HG03354 (cell line): ENCODE measurements around the gene RECK.
A peak's percentile ranks its signal among the peaks of the same experiment; 100 is the strongest.
"Not testable (repeated sequence)": the region's sequence is repeated elsewhere in the genome, so short reads cannot be mapped to it uniquely, and the experiment has no call there.

Experiments
- ATAC-seq: cut with Tn5 transposase; IDR thresholded peaks from one replicate; pipeline ENCODE4 v1.9.1; 2021; ENCODE audit warnings: mild to moderate bottlenecking; ENCODE audit not compliant: unreplicated experiment, poor library complexity, severe bottlenecking

Gene RECK

DNA sequence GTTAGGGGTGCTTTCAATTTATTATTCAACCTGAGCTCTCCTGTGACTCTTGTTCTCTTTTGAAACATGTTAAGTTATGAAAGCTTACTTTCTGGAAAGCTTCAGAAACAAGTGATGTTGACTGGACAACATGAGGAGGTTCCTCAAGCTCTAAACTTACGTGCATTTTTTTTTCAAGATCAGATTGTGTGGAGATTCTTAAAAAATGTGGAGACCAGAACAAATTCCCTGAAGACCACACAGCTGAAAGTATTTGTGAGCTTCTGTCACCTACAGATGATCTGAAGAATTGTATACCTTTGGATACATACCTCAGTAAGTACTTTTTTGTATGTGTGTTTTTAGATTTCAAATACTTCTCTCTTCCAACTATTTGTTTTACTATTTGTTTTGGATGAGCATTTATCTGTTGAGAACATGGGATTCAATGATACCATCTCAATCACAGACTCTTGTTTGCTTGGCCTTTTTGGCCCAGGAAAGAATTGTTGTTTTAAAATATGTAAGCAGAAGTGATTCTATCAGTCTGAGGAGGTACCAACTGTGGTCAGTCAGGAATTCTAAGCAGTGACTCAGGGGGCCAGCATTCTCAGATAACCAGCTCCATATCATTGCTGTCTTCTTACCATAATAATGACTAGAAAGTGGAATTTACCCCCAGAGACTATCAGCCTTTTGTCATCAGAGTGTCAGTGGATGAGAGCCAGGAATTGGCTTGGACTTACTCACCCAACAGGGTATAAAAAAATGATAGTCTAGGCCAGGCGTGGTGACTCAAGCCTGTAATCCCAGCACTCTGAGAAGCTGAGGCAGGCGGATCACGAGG is 65.4 kb downstream of the RECK start:
- no peak for ATAC-seq

DNA sequence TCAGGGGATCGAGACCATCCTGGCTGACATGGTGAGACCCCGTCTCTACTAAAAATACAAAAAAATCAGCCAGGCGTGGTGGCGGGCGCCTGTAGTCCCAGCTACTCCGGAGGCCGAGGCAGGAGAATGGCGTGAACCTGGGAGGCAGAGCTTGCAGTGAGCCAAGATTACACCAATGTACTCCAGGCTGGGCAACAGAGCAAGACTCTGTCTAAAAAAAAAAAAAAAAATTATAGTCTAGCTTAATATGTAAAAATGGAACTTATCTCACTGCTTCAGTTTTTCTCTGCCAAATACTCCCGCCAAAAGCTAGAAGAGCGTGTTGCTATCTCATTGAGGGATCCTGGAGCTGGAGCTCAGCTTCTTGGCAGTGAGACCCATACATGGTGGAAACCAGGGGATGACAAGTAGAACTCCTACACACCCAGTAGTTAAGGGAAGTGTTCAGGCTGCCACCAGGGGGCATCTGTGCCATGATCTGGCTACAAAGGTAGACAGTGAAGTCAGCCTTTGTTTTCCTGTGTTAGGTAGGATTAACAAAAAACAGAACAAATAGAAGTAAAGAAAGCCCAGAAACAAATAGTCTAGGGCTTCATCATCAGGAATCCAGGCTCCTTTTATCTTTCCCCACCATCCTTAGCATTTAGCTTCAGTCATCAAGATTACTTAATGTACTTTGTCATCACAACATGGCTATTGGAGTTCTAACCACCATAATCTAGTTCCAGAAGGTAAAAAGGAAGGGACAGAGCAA is 66.2 kb downstream of the RECK start:
- ATAC-seq = peak; percentile 77

DNA sequence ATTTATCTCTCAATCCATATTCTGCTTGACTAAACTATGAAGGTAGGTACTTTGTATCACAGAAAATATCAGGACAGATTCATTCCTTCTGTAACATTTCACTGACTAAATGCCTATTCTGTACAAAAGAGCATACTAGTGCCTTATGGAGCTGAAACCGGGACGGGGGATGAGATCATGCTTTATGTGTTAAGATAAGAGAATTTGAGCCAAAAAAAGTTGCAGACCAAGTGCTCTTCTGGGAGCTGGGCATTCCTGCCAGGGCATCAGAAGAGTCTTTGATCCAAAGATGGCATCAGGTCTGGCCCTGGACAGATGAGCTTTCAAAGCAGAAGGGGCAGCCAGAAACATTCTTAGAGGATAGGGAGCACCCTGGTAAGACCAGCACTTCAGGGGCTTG is 72.4 kb downstream of the RECK start:
- no peak for ATAC-seq

DNA sequence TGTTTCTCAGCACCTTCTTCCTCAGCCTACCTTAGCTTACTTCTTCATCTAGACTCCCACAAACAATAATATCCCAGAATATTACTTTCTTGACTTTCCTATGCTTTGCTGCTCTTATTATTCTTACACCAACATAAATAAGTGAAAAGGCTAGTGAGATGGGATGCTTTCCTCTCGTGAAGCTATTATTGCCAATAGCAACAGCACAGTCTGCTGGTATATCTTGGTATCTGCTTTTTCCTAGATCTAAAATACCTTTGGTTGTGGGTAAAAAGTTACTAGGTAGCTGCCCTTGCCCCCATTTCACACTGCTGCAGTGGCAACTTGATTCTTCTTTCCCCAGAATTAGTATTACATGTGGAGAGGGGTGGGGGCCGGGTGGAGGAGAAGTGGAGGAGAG is 73.7 kb downstream of the RECK start:
- no peak for ATAC-seq

DNA sequence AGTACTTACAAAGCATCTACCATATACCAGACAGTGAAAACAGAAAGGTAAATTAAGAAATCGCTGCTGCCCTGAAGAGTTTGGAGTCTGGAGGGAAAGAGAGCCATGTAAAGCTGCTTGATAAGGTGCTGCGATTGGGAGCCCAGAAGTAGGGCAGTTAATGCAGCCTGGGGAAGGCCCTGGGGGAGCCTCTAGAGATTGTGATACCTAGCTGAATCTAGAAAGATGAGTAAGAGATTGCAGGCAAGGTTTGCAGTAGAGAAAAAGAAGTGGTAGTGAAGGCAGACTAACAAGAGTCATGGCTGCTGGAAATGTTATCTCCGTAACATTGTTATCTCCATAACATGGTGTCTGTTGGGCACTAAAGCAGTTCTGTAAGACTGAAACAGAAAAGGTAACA is 75.8 kb downstream of the RECK start:
- ATAC-seq = no peak

DNA sequence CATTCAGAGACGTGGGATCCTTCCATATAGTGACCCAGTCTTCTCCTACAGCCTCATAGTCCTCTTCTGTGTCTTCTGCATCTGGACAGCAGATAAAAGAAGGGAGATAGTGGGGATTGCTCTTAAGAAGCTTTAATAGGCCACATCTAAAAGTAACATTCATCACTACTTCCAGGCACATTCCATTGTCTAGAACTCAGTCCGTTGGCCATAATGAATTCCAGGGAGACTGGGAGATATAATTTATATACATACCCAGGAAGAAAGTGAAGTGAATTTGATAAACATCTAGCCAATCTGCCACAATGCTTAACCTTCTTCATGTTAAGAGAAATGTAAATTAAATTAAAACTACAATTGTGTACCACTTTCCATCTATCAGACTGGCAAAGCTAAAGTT is 77.3 kb downstream of the RECK start:
- ATAC-seq = no peak

DNA sequence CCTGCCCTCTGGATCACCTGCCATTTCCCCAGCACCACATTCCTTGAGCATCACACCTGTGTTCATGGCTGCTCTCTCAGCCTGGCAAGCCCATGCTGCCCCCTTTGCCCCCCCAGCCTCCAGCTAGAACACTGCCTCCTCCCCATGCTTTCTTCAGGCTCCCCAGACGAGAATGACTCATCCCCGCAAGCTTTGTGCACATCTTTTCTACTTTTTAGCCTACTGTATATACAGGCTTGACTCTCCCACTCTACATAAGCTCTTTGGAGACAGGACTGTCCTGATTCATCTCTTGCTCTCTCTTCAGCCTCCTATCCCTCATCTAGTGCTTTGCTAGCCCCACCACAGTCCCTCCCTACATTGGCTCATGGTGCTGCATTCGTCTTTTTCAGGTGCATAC is 79.9 kb downstream of the RECK start:
- ATAC-seq = no peak

DNA sequence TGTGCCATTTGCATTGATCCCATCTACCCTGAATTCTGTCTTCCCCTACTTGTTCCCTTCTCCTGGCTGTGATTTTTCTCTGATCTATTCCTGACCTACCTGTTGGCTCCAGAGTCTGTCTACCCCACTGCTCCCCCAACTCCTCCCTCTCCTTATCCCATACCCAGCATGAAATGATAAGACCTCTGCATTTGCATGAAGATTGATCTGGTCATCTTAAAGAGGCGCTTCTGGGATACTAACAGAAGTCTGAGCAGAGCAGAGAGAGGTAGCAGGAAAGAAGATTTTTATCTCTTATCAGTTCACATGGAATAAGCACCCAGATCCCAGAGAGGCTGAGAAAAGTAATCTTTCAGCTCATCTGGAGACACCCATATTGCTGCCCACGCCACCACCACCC is 81.5 kb downstream of the RECK start:
- ATAC-seq = no peak

DNA sequence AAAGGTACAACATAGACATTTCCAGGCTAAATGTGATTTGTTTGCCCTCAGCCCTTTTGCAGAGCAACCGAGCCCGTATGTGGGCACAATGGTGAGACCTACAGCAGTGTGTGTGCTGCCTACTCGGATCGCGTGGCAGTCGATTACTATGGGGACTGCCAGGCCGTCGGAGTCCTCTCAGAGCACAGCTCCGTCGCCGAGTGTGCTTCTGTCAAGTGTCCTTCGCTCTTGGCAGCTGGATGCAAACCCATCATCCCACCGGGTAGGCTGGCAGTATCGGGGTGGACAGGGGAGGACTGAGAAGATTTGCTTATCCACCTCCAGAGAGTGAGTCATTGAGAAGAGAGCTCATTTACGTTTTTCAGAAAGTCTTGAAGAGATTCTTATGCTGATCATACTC is 82.0 kb downstream of the RECK start:
- no peak for ATAC-seq

DNA sequence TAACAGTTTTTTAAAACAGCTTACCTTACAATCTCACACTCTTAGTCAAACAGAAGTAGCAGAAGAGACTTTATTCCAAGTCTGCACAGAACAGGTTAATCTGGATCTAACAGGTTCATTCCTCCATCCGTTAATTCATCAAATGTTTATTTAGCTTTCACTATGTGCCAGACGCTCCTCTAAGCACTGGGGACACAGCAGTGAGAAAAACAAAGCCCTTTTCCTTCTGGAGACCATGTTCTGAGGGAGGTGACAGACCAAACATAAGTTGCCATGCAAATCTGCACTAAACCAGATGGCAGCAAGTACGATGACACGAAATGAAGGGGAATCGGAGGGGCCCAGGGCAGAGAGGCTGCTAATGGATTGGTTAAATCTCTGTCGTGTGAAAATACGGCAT is 82.8 kb downstream of the RECK start:
- no peak for ATAC-seq

DNA sequence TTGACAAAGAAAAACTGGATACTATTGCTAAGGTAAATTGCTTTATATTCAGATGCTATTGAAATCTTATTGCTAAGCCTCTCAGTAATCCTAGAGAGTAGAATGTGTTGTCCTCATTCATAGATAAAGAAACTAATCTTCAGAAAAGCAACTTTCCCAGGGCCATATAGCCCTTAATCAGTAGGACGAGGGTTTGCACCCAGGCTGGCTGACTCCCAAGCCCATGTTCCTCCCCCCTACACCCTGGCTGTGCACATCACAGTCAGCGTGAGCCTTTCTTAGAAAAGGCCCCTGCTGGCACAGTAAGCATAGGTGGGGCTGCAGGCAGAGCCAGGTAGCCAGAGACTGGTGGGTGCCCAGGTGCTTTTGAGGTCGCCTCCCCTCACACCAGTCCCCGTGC is 84.0 kb downstream of the RECK start:
- no peak for ATAC-seq

DNA sequence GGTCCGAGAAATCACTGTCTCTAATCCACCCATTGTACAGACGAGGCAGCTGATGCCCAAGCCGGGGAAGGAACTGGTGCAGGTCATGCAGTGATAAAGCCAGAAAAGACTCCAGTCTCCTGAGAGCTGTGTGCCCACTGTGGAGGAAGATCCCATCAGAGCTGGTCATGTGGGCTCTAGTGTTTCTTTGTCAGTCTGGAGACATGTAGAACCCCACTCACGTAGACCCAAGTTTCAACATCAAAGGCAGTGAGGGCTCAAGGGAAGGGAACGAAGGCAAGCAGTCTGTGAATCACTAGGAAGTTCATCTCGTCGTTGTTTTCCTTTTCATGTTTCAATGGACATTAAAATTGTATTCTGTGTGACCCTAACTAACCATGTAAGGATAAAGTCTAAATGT is 85.3 kb downstream of the RECK start:
- no peak for ATAC-seq

DNA sequence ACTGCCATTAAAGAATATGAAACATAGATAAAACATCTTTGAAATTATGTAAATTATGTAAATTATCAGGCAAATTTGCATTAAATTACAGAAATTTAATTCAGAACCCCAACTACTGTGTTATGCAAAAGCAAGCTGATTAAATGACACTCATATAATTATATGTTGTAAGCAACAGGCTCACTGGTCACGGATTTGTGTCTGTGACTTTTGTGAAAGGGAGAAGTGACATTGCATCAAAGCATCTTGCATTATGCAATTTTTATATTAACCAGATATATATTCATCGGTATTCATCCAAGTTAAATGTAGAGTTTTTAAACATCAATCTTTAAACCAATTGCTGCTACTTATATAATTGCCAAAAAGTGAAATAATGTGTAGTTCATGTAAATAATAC is 86.8 kb downstream of the RECK start:
- no peak for ATAC-seq

DNA sequence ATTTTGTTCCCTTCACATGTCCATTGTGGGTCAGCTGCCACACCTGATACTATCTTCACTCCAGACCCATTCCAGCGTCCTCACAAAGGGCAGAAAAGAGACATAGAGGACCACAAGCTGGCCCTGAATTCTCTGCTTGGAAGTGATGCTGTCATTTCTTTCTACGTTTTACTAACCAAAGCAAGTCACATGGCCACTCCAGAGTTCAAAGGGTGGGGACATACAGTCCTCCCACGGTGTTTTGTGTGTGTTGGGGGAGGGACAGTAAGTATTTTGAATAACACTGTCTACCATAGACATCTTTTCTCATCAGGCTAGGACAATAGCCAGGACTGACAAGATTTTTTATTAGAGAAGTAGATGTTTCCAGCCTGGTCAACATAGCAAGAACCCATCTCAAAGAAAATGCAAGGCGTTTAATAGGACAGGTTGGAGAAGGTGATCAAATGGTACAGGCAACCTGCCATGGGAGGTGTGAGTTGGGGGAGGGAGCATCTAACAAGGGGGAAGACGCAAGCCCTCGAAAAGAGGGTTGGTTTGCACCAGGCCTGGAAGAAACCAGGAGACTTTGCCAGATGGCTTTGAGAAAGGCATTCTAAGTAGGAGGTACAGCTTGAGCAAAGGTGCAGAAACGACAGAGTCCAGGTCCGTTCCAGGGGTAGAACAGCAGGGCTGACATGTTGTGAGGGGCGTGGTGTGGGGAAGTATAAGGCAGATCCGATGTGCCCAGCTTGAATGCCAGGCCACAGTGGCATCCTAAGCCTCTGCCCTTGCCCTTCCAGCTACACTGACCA is 88.5 kb downstream of the RECK start:
- ATAC-seq = no peak

DNA sequence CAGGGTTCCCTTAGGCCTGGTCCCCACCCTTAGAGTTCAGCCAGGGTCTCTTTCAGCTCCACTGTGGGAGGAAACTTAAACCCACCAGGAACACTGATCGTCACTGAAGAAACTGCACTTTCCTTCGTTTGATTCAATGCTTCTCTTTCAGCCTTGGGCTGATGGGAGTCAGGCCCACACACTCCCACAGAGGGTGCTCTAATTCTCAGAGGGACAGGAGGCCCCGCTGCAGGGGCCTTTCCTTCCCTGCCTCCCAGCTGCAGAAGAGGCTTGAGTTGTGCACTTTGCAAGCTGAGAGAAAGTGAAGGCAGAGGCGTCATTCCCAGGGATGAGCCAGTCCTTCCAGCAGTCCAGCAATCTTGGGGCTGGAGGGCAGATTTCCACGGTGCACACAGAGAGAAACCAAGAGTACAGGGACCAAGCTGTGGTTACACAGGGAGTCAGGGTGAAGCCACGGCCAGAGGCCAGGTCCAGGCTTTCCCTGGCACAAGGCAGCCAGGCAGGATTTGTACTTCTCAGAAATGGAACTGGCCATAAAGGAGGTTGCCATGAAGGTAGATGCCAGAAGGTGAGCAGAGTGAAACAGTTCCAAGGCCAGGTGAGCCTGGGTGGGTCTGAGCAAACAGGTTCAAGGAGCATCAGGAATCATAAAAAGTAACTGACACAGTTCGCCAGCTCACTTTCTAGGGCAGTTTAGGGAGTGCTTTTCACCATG is 89.5 kb downstream of the RECK start:
- ATAC-seq = no peak

DNA sequence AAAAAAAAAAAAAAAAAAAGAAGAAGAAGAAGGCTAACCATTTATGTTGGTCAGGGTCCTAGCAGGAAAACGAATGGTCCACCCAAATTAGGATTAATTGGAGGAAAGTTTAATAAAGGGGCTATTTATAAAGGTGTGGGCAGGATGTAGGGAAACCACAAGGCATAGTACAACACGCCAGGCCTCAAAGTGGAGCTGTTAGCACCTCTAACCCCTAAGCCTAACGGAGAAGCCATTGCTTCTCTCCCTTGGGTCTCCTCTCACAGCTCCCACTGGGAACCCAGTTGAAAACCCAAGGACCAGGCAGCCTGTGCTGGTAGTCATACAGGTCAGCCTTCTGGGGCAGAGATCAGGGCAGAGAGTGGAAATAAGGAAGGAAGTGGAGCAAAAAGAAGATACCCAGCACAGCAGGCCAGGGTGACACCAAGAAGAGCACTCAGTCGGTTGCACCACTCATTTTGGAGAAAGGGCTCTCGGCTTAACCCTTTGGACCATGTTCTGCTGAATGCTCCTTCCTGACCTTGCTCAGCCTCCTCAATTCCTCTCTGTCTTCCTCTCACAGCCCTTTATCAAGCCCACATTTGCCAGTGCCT is 91.0 kb downstream of the RECK start:
- no peak for ATAC-seq

DNA sequence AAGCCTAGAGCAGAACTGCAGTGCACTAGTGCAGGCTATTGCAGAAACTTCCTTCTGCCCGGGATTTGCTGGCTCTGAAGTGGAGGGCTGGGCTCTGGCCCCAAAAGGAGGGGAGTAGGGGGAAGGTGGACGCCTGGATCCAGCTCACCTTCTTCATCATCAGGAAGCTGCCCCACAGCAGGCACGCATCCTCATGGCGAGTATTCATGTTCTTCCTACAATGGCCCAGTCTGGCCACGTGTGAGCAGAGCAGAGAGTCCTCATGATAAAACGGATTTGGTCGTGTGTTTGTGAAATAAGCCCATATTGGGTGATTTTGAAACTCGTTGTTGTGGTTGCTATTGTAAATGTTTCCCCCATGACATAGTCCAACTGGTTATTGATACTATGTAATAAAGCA is 91.6 kb downstream of the RECK start:
- no peak for ATAC-seq

DNA sequence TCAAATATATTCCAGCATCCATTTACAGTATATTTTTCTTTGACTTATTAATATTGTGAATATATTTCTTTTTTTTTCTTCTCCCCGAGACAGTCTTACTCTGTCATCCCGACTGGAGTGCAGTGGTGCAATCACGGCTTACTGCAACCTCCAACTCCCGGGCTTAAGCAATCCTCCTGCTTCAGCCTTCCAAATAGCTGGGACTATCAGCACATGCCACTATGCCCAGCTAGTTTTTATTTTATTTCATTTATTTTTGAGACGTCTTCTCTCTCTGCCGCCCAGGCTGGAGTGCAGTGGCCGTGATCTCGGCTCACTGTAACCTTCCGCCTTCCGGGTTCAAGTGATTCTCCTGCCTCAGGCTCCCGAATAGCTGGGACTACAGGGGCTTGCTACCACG is 92.4 kb downstream of the RECK start:
- no peak for ATAC-seq

DNA sequence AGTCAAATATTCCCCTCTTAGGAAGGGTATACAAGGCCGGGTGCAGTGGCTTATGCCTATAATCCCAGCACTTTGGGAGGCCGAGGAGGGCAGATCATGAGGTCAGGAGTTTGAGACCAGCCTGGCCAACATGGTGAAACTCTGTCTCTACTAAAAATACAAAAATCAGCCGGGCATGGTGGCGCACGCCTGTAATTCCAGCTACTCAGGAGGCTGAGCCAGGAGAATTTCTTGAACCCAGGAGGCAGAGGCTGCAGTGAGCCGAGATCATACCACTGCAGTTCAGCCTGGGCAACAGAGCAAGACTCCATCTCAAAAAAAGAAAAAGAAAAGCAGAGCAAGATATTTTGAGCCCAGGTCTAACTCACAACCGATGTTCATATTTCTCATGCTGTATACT is 95.0 kb downstream of the RECK start:
- not testable (repeated sequence) for ATAC-seq

DNA sequence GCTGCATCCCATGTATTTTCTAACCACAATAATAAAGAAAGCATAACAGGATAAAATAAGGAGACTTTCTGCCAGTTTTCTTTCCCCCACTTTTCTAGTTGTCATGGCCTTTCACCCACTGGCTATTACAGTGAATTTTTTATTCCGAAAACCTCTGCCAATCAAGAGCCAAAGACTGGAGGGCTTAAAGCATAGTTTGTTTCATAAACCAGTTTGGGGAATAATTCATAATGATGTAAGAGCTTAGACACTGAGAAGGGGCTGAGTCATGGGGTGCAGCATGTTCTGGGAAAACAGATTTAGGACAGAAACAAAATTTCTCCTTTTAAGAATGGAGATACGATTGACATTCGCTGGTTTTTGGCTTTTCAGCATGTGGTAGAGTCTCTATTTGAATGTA is 95.4 kb downstream of the RECK start:
- no peak for ATAC-seq
